ENCODE data around the gene NHSL1.
A peak's percentile ranks its signal among the peaks of the same experiment; 100 is the strongest.

The NHSL1 gene

GRCh38 chr6:138522611-138523010 lies 23.3 kb upstream of the NHSL1 start:
- no peak for DNase-seq (ENCODE audit: low read depth)

- DNase-seq (ENCODE audit: low read depth): no peak
These were observed 22.5 kb upstream of the NHSL1 start for GRCh38 chr6:138521790-138522189.

GRCh38 chr6:138520463-138520862 lies 21.2 kb upstream of the NHSL1 start:
- DNase-seq (ENCODE audit: low read depth): no peak

- DNase-seq (ENCODE audit: low read depth): no peak
These were observed 18.8 kb upstream of the NHSL1 start for GRCh38 chr6:138518054-138518453.

GRCh38 chr6:138517635-138518034 lies 18.3 kb upstream of the NHSL1 start:
- peak; percentile 41 for DNase-seq (ENCODE audit: low read depth)

- no peak for DNase-seq (ENCODE audit: low read depth)
These were observed 16.5 kb upstream of the NHSL1 start for GRCh38 chr6:138515657-138516248.

GRCh38 chr6:138514860-138515540 lies 15.7 kb upstream of the NHSL1 start:
- no peak for DNase-seq (ENCODE audit: low read depth)

- DNase-seq (ENCODE audit: low read depth): no peak
These were observed 13.3 kb upstream of the NHSL1 start for GRCh38 chr6:138512609-138513008.

GRCh38 chr6:138510093-138510492 lies 10.8 kb upstream of the NHSL1 start:
- DNase-seq (ENCODE audit: low read depth): no peak

GRCh38 chr6:138509371-138509770 lies 10.1 kb upstream of the NHSL1 start:
- DNase-seq (ENCODE audit: low read depth): peak; percentile 11

GRCh38 chr6:138508676-138508988 lies 9.3 kb upstream of the NHSL1 start:
- no peak for DNase-seq (ENCODE audit: low read depth)

GRCh38 chr6:138507977-138508675 lies 8.8 kb upstream of the NHSL1 start:
- DNase-seq (ENCODE audit: low read depth): no peak

- DNase-seq (ENCODE audit: low read depth): no peak
These were observed 5.7 kb upstream of the NHSL1 start for GRCh38 chr6:138504764-138505689.

- DNase-seq (ENCODE audit: low read depth): no peak
These were observed 4.8 kb upstream of the NHSL1 start for GRCh38 chr6:138503881-138504680.

- no peak for DNase-seq (ENCODE audit: low read depth)
These were observed 3.3 kb upstream of the NHSL1 start for GRCh38 chr6:138502546-138502945.

- DNase-seq (ENCODE audit: low read depth): no peak
These were observed 1.7 kb upstream of the NHSL1 start for GRCh38 chr6:138500867-138501446.

- no peak for DNase-seq (ENCODE audit: low read depth)
These were observed 861 bp upstream of the NHSL1 start for GRCh38 chr6:138500045-138500665.

GRCh38 chr6:138498629-138499302 lies 528 bp downstream of the NHSL1 start:
- no peak for DNase-seq (ENCODE audit: low read depth)

- DNase-seq (ENCODE audit: low read depth): no peak
These were observed 2.0 kb downstream of the NHSL1 start for GRCh38 chr6:138497286-138497685.

GRCh38 chr6:138494312-138494711 lies 5.0 kb downstream of the NHSL1 start:
- DNase-seq (ENCODE audit: low read depth): no peak

All from activated T-cell treated with anti-CD3 and anti-CD28 coated beads for 24 hours (primary cell).